HG02885 (cell line): ENCODE data around the gene SRGN.
A peak's percentile ranks its signal among the peaks of the same experiment; 100 is the strongest.

Experiments
- ATAC-seq: cut with Tn5 transposase; IDR thresholded peaks from one replicate; pipeline ENCODE4 v1.9.1; 2021; ENCODE audit warnings: mild to moderate bottlenecking; ENCODE audit not compliant: unreplicated experiment, poor library complexity

Gene SRGN

DNA sequence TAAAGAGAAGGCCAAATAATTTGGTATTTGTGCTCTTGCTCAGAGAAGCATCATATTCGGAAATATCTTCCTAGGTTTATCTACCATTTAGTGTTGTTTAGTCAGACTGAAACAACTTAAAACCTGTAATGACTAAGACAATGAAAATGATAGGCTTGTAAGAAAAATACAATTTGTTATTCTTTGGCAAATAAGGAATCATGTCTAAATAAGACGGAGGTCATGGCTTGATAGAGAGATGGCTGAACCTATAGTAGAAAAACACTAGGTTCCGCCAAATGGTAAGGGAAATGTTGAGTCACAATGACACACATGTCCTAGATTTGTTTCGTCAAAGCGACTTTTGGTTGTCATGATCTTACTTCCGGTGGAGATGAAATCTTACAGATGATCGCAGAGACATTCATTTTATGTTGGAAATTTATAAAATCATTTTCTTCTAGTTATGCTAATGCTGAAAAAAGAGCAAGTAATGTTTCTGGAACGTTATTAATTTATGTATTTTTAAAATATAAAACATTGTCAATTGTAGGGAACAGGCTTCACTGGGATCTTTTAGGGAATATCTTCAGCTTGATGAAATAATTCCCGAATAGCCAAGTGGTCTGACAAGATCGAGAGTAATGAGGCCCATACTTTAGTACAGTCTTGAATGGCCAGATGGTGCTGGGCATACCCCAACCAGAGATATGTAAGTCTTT is 1.0 kb downstream of the SRGN start:
- ATAC-seq: no peak

DNA sequence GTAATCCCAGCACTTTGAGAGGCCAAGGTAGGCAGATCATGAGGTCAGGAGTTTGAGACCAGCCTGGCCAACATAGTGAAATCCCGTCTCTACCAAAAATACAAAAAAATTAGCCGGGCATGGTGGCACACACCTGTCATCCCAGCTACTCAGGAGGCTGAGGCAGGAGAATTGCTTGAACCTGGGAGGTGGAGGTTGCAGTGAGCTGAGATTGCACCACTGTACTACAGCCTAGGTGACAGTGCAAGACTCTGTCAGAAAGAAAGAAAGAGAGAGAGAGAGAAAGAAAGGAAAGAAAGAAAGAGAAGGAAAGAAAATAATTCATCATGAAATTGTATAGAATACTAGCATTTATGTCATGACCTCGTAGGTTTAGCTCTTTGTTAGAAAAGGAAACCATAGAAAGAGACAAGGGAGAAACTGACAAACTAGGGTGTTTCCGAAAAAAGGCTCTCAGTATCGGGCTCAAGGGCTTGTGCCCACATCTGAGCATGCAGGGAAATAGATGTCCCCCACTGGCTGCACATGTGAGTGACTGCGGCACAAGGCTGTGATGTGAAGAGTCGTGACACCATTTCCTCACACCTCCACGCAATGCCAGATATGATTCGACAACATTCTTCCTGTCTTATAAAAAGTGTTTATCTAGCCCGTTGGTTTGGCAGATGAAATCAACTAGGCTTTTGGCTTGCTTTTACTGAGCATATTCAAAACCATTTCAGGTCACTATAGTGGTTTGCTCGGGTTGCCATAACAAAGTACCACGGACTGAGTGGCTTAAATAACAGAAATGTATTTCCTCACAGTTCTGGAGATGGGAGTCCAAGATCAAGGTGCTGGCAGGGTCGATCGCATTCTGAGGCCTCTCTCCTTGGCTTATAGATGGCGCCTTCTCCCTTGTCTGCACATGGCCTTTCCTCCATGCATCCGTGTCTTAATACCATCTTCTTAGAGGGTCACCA is 2.0 kb downstream of the SRGN start:
- ATAC-seq: peak; percentile 32

DNA sequence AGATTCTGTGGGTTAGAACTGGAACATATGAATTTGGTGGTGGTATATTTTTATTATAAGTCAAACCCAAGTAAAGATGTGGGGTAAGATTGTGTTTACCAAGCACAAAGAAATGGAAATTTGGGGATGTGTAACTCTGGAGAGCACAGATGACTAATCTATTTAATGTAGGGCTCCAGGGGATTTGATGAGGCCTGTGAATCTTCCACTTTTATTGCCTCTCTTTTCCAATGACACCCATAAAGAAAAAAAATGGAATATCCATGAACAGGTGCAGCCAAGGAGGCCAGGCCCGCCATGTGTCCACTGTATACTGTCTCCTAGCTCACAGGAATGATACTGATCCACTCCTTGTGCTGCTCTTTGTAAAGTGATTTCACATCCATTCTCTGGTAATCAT is 2.8 kb downstream of the SRGN start:
- ATAC-seq: no peak

DNA sequence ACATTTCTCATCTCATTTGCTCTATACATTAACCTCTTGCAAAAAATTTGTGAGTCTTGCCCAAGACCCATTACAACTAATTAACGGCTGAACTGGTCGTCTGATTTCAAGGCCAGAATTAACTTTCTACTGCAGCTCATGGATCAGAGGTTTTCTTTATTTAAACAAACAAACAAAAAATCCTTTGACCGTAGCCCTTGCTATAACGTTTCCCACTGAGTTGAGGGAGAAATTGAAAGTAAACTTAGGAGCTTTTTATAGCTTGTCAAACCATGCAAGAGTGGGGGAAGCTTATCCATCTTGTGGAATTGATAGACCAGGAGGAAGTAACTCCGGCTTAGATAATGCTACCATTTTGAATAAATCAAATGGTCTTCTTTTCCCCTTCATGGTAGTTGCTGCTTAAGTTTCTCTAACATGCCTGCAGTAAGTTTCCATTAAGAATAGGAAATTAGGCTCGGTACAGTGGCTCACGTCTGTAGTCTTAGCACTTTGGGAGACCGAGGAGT is 3.3 kb downstream of the SRGN start:
- no peak for ATAC-seq

DNA sequence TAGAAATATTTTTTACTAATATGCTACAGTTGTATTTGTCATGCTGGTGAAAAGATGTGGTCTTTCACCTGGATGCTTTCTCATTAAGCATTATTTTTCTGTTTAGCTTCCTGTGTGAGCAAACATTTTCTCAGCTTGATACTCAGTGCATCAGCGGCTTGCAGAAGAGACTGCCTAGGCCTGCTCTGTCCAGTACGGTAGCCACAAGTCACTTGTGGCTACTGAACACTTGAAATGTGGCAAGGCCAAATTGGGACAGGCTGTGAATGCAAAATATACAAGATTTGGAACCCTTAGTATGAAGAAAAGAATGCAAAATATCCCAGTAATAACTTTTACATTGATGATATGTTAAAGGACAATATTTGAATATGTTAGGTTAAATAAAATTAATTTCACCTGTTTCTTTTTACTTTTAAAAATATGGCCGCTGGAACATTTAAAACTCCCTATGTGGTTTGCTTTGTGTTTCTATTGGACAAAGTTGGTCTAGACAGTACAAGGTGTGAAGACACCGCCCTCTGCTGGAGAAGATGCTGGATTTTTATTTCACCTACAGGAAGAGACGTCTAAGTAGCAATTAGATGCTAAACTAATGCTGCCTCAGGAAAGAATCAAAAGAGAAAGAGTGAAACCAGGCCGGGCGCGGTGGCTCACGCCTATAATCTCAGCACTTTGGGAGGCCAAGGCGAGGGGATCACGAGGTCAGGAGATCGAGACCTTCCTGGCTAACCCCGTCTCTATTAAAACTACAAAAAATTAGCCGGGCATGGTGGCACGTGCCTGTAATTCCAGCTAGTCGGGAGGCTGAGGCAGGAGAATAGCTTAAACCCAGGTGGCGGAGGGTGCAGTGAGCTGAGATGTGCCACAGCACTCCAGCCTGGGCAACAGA is 5.3 kb downstream of the SRGN start:
- peak; percentile 47 for ATAC-seq

DNA sequence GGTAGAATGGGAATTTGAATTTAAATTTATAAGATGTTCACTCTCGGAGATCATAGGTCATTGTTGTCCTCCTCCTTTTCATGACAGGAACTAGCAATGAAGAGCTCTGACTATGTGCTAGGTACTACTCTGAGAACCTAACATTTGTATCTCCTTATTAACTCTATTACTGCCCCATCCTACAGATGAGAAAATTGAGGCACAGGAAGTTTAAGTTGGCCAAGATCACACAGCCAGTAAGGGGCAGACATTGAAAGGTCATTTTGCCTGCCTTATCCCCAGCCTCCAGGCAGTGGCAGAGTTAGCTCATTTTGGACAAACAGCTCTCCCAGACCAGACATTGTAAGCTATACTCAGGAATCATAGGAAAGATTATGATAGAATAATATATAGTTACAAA is 6.0 kb downstream of the SRGN start:
- no peak for ATAC-seq

DNA sequence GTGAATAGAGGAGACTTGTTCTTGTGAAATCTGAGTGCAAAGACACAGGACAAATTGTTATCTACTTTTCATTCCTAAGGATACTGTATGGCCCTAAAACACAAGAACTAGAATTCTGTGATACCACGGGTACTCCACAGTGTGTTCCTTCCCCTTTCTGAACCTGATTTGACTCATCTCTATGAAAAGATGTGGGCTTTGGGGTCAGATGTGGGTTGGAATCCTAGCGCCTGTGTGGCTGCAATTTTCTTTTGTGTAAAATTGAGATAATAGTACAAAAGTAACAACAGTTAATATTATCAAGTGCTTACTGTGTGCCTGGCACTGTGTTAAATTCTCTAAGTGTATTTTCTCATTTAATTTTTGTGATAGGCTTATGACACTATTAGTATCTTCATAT is 8.1 kb downstream of the SRGN start:
- ATAC-seq: peak; percentile 59

DNA sequence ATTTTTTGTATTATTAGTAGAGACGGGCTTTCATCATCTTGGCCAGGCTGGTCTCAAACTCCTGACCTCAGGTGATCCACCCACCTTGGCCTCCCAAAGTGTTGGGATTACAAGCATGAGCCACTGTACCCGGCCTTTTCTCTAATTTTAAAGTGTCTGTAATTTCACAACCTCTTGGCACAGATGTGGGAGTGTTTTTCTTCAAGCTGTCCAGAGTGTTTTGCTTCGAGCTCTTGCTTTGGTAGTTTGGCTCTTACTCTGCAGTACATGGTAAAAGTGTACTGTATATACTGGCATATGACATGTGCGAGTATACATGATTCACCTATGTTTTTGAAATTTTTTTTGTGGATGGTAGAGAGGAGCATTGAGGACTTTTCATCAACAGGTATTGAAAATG is 9.8 kb downstream of the SRGN start:
- ATAC-seq: no peak

DNA sequence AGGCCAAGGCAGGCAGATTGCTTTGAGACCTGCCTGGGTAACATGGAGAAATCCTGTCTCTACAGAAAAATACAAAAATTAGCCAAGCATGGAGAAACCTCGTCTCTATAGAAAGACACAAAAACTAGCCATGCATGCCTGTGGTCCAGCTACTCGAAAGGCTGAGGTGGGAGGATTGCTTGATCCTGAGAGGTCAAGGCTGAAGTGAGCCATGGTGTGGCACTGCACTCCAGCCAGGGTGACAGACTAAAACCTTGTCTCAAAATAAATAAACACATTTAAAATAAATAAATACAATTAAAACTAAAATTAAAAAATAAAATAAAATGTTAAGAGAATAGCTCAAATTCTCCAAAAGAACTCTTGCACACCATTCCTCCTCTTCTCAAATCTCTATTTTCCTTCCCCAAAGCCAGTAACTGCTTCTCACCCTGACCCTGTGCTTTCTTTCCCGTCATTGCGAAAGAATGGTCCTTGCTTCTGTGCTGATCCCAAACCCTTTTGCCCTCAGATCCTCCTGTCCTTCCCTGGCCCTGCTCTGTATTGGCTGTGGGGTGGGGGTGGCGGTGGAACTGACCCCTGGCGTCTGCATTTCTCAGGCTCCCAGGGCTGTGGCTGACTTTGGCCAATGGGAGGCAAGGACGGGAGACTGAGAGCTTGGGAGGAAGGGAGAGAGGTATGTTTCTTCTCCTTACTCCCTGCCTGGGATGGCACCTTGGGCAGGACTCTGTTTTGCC is 12.4 kb downstream of the SRGN start:
- ATAC-seq: no peak

DNA sequence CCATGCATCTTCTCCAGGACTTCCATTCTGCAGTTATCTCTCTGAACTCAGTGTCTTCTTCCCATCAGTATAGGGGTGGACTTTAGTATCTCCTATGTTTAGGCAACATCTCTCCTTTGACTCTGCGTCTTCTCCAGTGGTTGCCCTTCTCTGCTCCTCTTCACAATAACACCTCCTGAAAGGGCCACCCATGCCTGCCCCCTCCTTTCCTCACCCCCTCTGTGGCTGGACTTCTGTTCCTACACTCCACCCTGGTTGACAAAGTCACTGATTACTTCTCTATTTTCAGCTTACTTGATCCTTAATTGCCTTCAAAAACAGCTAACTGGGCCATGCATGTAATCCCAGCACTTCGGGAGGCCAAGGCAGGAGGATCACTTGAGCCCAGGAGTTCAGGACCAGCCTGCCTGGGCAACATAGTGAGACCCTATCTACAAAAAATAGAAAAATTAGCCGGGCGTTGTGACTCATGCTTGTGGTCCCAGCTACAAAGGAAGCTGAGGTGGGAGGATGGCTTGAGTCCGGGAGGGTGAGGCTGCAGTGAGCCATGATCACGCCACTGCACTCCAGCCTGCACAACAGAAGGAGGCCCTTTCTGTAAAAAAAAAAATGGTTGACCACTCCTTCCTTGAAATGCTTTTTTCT is 13.7 kb downstream of the SRGN start:
- no peak for ATAC-seq

DNA sequence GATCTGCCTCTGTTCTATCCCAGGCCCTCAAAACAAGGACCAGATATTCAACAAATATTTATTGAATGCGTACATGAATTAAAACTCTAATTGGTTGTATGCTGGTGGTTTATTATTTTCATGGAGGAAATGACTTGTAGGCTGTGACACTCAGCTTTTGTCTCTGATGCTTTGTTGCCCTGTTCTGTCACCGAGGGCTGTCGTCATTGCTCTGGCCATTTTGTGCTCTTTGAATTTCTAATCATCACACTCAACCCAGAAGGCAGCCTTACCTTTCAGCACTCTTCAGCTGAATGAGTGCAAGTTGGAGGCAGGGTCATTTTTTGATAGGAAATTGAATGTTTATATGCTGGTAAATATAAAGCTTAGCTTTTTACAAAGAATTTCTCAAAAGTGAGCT is 14.5 kb downstream of the SRGN start:
- no peak for ATAC-seq

DNA sequence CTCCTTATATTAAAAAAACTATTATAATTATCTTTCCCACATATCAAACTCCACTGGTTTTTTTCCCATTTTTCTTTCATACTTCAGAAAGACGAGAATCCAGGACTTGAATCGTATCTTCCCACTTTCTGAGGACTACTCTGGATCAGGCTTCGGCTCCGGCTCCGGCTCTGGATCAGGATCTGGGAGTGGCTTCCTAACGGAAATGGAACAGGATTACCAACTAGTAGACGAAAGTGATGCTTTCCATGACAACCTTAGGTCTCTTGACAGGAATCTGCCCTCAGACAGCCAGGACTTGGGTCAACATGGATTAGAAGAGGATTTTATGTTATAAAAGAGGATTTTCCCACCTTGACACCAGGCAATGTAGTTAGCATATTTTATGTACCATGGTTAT is 15.9 kb downstream of the SRGN start:
- ATAC-seq: no peak

DNA sequence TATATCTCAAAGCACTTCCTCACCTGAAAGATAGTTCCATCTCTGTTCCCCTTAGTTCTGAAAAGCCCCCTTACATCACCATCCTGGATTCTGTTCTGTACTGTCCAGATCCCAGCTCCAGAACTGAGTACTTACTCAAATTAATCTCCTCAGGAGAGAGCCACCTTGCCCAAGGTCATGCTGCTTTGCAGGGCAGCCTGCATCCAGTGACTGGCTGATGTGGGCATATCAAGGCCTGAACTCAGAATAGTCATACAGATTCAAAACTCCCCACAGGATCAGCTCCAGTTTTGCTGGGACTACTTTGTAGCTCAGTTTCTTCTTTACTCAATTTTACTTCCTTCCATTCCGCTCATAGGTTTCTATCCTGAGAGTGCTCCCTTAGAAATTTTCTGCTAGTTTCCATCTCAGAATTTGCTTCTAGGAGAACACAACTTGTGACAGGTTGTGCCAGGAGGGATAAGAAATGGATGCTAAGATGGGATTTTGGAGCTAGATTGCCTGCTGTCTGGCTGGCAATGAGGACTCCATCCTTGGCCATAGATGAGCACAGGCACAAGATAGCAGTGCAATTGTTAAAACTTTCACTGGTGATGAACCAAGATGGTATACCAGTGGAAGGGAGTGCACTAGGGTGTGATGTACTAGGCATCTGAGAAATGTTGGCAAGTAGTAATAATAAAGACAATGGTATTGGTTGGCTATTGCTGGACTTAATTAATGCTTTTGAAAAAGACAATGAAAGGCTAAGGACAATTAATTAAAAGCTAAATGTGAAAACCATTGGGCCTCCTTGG is 17.3 kb downstream of the SRGN start:
- ATAC-seq: no peak

DNA sequence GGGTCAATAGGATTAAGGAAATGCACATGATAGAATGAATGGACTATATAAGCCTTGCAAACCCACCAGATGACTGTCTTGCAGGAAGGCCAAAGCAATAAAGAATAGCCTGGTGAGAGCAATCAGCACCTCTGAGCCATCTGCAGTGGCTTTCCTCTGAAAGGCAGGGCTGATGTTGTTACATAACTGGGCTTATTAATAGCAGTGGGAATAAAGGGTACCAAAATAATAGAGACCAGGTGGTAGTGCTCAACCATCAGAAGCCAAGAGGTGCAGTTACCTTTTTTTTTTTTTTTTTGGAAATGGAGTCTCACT is 19.2 kb downstream of the SRGN start:
- no peak for ATAC-seq

DNA sequence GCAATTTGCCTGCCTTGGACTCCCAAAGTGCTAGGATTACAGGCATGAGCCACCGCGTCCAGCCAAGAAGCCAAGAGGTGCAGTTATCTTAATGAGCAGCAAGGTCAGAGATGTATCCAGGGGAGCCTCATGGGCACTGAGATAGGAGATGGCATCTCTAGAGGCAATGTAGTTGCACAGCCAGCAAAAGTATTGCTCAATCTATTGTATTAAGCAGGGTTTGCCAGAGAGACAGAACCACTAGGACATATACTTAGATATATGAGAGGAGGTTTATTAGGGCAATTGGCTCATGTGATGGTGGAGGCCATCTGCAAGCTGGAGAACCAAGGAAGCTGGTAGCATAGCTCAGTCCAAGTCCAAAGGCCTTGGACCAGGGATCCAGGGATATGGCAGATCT is 19.8 kb downstream of the SRGN start:
- ATAC-seq: no peak

DNA sequence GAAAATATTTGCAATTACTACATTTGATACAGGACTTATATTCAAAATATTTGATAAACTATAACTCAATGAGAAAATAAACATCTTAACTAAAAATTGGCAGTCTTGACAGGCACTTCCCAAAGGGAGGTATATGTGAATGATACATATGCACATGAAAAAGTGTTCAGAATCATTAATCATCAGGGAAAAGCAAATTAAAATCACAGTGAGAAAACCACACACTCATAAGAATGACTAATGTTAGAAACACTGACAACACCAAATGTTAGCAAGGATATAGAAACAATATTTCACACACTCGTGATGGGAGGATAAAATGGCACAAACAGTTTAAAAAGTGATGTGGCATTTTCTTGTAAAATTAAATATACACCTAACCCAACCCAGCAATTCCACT is 32.0 kb downstream of the SRGN start:
- ATAC-seq: no peak

DNA sequence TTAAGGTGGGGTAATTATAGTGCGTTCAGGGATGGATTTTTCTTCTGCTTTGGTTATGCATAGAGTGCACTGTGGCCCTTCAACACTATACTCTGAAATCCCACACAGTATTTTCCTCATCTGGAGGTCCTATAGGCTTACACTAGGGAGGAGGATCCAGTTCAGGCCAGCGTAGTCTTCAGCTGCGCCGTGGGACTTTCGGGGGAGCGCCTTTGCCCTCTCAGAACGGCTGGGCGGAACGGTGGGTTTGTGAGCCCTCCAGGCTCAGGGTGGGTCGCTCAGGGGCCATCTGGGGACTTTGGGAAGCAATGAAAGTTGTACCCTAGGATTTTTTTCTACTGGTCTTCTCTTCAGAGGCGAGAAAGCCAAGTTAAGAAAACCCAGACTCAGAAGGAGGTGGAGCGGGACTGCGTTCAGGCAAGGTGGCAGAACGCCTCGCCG is 35.4 kb downstream of the SRGN start:
- peak; percentile 27 for ATAC-seq

DNA sequence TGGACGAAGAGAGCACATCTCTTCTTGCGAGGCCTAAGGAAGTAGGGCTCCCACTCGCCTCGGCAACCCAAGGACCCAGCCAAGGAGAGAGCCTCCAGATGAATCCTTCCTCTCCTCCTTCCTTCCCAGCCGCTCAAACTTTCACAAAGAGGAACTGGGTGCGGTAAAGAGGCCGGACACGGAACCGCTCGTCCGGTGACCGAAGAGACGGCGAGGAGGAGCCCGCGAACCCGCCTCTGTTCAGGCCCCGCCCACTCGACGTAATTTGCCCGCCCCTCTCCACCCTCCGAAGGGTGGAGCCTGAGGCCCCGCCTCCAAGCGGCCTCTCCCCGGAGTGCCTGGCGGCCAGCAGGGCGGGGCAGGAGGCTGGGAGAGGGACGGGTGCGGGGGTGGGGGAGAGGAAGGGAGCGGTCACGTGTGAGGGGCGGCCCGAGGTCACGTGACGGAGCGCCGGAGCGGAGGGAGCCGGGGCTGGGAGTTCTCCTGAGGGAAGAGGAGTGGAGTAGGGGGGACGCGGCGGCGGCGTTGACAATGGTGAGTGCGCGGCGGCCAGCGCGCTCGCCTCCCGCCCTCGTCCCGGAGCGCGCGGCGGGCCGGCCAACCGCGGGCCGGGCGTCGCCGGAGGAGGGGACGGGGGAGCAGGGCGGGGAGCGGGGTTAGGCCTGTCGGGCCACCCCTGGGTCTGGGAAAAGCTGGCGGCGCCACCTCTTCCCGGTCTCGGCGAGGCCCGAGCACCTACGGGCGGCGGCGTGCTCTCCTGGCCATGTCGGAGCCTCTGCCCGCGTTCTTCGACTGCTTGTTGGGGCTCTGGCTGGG is 36.1 kb downstream of the SRGN start, which contains the start of gene VPS26A:
TSS of gene VPS26A (plus strand) at position 432 of the 816 bp plus-strand sequence. CDS start at position 532, 100 bp downstream.
- ATAC-seq: peak; percentile 87
